Activated CD4-positive, alpha-beta T cell treated with anti-CD3 and anti-CD28 coated beads for 24 hours (primary cell): ENCODE data around the gene WRNIP1.

Experiments used
- DNase-seq, 2 donors: peaks; one replicate each; pipeline ENCODE4 v3.0.0-alpha.2; 2020; ENCODE audit warnings: low read depth in 2 of 2

WRNIP1 gene

GRCh38 chr6:2806644-2807043 is 41.5 kb downstream of the WRNIP1 start:
- DNase-seq, result no peak

- DNase-seq, result no peak
These were observed 42.3 kb downstream of the WRNIP1 start for GRCh38 chr6:2807342-2808090.

- DNase-seq, result no peak
These were observed 43.8 kb downstream of the WRNIP1 start for GRCh38 chr6:2809015-2809414.

GRCh38 chr6:2810092-2810671 is 45.0 kb downstream of the WRNIP1 start:
- no peak for DNase-seq

- no peak for DNase-seq
These were observed 47.5 kb downstream of the WRNIP1 start for GRCh38 chr6:2812695-2813094.

GRCh38 chr6:2816158-2816557 is 51.0 kb downstream of the WRNIP1 start:
- DNase-seq, result no peak

GRCh38 chr6:2817903-2818443 is 52.8 kb downstream of the WRNIP1 start:
- no peak for DNase-seq

- no peak for DNase-seq
These were observed 53.4 kb downstream of the WRNIP1 start for GRCh38 chr6:2818593-2818992.

GRCh38 chr6:2819115-2819514 is 53.9 kb downstream of the WRNIP1 start:
- DNase-seq, result no peak

- no peak for DNase-seq
These were observed 54.8 kb downstream of the WRNIP1 start for GRCh38 chr6:2819978-2820377.

GRCh38 chr6:2820415-2820814 is 55.2 kb downstream of the WRNIP1 start:
- no peak for DNase-seq

- DNase-seq, result no peak
These were observed 56.4 kb downstream of the WRNIP1 start for GRCh38 chr6:2821554-2821953.

- DNase-seq, result no peak
These were observed 58.1 kb downstream of the WRNIP1 start for GRCh38 chr6:2823104-2823850.

GRCh38 chr6:2826131-2826530 is 60.9 kb downstream of the WRNIP1 start:
- DNase-seq, result no peak

GRCh38 chr6:2827142-2827541 is 61.9 kb downstream of the WRNIP1 start:
- DNase-seq, result no peak

GRCh38 chr6:2828629-2829028 is 63.4 kb downstream of the WRNIP1 start:
- no peak for DNase-seq

- DNase-seq, result no peak
These were observed 64.1 kb downstream of the WRNIP1 start for GRCh38 chr6:2829253-2829652.

GRCh38 chr6:2830183-2830582 is 65.0 kb downstream of the WRNIP1 start:
- DNase-seq, result no peak

GRCh38 chr6:2831392-2831791 is 66.2 kb downstream of the WRNIP1 start:
- no peak for DNase-seq

- no peak for DNase-seq
These were observed 69.1 kb downstream of the WRNIP1 start for GRCh38 chr6:2834262-2834661.
